Right lobe of liver (tissue), 4 donors: Measurements from ENCODE around the gene IFIT5.

ENCODE experiments used
- CTCF ChIP-seq, 4 donors: fragments of 200-600 bp in 3 of 4; fragments of 450-650 bp in 1 of 4; IDR thresholded peaks; one replicate each; pipeline versions ENCODE4 v1.5.1 to v1.8.0; 2016 to 2022; ENCODE audit warnings: antibody characterized with exemption in 4 of 4, mild to moderate bottlenecking in 2 of 4
- POLR2A ChIP-seq: fragments of 450-650 bp; IDR thresholded peaks from one replicate; pipeline ENCODE4 v1.6.1; 2017; ENCODE audit warnings: antibody characterized with exemption, mild to moderate bottlenecking
- donor health status: DM: no; HTN: no; CAD: no.
- donor health status: DM: no; HTN: no; CAD: no.
- donor health status: DM: no; HTN: yes; CAD: no.

- TF ChIP-seq CTCF (IDR thresholded peaks at IDR 0.05) (no peak), POLR2A (no peak)
Measured at GRCh38 chr10:89377705-89378637, 36.4 kb upstream of the IFIT5 start, which contains the start of gene IFIT1B.
